NCI-H2171 (cell line): ENCODE results near the gene SEMA5A.

Experiments
- DNase-seq: peaks from one replicate; lab custom pipeline; 2025; lab: John Stamatoyannopoulos, UW

Gene SEMA5A

DNA sequence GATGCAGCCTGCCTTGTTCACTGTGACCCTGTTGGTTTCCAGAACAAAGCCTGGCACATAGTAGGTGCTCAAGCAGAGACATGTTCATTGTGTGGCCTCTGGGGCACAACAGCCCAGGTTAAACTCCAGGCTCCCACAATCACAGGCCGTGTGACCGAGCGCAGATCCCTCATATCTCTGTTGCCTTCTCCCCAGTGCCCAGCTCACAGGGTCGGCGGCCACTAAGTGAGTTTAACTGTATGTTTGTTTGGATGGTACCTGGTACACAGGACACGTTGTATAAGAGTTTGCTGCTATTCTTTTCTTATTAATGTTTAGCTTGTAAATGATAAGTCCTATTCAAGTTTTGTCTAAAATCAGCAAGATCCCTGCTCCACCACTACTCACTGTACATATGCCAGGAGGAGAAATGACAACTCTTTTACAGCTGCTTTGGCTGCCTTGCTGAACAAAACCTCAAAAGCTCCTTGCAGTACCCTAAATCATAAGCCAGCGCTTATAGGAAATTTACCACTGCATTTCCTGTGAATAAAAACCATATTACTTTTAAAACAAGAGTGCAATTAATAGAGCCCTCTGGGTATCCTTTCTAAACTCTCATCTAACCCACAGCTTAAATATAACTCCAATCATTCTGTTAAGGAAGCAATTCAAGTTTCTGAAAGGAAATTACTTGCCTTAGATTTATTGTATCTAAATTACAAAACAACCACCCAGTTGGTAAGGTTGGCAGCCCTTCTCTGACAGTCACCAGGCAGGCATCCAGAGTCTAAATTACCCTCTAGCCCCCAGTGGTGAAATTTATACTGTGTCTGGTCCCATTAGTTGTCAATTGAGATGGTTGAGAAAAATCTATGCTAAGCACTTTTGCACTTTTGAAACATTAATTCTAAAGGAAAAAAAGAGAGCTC lies 379.4 kb downstream of the SEMA5A start:
- no peak for DNase-seq

DNA sequence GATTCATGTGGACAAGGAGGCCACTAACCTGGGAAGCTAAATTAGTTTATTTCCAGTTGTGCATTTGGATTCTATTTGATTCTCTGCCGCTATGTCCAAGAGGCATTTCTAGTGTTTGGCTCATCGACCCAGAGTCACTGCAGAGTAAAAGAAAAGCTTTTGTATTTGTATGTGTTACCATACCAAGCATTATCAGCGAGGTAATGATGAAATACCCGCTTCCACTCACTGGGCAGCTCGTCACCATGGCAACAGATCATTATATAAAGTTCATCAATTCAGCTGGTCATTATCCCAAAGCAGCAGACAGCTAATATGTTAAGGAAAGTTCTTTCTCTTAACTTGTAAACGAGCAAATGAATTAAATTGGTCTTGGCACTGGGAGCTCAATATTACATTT lies 380.3 kb downstream of the SEMA5A start:
- no peak for DNase-seq

DNA sequence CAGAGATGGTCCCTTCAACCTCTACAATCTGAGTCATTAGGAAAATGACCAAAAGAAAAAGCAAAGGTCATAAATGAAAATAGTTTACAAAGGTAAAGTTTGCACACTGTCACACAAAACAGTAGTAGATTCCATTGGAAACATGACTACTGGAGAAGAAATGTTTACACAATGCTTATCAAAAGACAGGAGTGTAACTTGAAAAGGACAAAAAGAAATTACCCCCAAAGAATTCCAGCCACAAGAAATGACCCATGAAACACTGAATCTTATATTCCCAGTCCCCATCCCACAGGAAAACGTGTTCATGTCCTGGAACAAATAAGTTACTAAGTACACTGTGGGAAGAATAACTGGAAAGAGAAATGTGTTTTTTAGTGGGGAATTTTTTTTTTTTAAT lies 385.1 kb downstream of the SEMA5A start:
- no peak for DNase-seq

DNA sequence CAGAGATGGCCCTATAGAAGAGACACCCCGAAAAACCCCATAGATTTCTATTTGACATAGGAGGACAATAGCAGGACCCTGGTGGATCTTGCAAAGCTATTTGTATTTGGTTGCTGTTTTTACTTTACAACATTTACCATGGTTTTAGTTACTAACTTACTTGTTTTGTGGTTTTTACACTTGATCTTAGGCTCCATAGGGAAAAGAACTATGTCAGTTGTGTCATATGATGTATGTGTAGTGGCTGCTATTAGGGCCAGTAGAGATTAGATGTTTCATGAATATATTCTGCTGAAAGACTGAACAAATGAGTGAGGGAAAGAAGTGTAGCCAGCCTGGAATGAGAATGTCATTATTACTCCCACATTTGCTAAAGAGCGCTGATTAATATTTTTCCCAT lies 388.1 kb downstream of the SEMA5A start:
- DNase-seq, result no peak

DNA sequence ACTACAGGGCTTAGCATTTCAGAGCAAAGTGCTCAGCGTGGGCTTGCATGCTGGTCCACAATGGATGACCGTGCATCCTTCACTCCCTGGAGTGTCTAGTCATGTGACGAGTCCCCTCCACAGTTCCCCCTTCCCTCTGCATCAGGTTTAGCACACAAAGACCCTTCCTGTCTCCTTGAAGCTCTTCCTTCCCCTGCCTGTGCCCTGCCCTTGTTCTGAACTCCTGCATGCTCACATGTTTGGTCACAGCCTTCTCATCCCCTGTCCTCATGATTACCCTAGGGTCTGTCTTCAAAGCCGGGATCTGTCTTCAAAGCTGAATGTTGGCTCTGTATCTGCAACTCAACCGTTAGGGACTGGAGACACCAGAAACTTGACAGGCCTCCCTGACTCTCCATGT lies 388.9 kb downstream of the SEMA5A start:
- no peak for DNase-seq

DNA sequence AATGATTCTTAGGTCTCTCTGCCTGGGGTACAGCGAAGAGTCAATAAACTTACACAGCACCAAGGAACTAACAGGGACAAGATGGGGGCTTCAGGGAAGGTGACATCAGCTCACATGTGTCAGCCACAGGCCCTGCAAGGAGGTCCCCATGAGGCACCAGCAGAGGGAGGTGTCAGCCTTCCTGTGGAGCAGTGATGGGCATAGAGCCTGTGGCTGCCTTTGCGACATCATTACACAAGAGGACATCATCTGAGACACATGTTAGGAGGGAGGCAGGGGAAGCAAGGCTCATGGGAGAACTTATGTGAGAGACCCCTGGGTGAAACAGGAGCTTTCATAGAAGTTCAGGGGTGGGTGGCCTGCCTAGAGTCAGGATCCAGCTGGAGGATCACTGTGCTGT lies 389.6 kb downstream of the SEMA5A start:
- no peak for DNase-seq

DNA sequence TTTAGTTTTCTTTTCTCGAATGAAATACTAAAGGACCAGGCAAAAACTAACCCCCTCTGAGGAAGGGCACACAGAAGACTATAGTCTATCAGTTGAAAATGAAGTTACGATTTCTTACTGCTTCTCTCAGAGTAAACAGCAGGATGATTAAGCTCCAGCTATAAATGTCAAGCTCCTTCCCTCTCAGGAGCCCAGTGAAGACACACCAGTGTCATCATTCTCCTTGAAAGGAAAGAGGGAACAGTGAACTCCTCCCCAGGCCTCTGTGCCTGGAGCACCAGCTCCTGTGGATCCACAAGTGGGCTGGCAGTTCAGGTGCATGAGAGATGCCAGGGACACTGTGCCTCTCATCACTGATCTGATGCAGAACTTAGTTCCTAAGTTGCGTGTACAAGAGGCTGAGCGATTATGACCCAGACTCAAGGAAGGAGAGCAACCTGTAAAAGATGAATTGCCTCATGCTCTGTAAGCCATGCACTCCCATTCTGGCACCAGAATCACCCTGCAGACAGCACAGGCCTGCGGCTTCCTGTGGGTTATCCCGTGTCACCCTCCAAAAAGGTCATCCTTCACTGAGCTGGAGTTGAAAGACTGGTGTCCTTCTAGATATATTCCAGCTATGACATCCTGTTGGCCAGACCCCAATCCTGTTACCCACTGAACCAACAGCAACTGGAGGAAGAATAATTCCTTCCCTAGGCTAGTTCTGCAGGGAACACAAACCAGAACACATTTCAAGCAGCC lies 394.0 kb downstream of the SEMA5A start:
- no peak for DNase-seq

DNA sequence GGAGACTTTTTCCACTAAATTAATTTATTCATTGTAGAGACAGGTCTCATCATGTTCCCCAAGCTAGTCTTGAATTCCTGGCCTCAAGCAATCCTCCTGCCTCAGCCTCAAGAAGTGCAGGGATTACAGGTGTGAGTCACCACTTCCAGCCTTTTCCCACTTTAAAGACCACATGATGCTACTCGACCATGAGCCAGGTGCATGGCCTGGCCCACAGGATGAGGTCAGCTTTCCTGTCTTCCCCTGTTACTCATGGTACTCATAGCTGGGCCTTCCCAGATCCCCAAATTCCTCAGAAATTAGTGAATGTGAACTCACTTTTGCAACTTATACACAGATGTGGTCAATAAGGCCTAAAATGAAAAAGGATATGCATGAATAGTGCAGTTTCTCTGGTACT lies 395.9 kb downstream of the SEMA5A start:
- no peak for DNase-seq

DNA sequence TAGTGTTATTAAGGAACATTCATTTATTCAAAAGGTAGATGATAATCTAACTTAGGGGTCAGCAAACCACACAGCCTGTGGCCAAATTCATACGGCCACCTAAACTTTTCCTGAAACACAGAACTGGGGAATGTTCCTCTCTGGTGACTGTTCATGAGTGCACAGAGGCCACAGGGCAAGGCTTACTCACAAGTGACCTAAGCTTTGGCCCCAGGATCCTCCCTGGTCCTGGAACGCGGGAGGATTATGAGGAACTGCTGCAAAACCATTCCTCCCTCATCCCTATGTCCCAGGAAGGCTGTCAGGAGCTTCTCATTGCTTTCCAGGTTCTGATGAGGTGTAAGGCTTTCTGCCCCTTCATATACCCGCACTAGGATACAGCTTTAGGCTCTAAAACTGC lies 397.6 kb downstream of the SEMA5A start:
- no peak for DNase-seq

DNA sequence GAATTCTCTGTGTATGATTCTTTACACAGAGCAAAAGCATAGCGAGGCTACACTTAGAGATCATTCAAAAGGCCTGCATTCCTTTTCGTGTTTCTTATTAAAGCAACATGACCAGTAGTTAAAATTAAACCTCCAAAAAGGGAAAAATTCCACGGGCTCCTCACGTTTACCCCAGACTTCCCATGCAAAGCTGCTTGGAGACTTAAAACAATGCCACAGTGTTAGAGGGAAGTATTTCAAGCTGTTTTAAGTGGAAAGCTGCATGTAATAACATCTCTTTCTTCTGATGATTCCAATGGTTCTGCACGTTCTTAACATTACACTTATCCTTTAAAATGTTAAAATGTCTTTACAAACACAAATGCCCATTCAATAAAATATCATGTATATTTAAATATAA lies 405.2 kb downstream of the SEMA5A start:
- no peak for DNase-seq

DNA sequence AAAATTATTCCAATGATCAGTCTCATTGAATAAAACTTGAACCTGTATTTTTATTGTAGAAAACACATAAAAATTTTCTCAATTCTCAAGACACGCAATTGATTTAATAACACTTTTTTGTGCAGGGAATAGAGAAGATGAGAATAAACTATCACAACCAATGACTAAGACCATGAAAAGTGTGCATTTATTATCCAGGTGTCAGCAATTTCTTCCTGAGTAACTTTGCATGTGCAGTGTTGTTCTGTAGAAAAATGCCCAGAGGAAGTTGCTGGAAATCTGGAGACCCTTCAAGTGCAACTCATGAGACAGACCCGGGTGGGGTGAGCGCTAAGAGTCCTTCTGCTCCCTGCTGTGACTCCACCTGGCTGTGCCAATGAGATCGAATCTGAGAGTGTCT lies 405.7 kb downstream of the SEMA5A start:
- DNase-seq, result no peak

DNA sequence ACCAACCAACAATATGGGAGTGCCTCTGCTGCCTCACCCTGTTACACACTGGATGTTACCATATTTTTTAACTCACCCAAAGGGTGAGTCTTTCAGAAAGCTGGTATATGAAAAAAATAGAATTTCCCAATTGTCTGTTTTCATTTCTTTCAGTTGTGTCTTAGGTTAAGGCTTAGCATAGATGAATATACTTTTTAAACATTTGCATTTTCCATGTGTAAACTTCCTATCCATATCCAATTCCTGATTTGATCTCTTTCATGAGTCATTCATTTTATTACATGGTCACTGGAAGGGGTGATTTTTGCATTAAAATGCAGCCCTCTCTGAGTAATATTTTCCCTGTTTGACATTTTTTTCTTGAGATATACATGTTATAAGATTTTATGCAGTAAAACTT lies 406.5 kb downstream of the SEMA5A start:
- no peak for DNase-seq

DNA sequence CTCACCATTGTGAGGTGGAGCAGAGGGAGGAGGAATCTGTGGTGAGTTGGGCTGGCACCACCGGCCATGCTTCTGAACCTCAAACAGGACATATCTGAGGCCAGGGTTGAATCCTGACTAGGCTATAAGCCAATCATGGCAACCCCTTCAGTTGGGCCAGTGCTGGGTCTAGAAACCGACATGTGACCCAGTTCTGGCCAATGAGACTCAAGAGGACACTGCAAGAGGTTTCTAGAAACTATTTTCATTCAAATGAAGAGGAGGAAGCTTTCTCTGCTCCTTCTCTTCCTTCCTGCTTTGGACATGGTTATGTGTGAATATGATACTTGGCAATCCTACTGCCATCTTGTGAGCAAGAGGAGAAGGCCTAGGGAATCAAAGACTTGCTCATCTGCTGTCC lies 417.7 kb downstream of the SEMA5A start:
- DNase-seq, result no peak

DNA sequence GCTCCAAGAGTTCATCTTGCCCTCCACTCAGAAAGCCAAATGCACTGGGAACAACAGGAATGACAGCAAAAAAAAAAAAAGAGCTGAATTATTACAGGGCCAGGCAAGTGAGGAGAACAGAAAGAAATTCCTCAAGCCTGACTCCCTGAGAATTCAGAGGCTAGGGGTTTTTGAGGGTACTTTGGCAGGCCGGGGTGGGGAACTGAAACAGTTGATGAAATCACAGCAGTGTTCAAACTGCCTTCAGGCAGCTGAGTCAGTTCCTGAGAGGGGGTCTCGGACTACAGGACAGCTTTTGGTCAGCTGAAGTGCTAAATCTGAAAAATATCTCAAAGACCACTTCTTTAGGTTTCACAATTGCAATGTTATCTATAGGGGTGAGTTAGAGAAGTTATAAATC lies 419.4 kb downstream of the SEMA5A start:
- DNase-seq, result no peak

DNA sequence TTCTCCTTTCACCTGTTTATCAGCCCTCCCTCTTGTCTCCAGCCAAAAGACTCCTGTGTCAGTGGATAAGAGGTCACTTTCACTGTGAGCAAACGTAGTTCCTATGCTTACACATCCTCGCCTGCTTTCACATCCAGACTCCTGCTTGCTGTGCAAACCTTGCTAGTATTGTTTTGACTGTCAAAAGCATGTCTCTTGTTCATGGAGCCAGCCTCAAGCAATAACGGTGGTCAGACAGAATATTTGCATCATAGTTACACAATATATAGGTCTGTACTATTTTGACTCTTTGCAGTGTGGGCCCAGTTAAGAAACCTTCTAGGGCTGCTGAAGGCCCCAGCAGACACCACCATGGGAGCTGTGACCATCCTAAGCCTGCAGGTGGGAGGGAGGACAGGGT lies 420.0 kb downstream of the SEMA5A start:
- DNase-seq, result no peak

DNA sequence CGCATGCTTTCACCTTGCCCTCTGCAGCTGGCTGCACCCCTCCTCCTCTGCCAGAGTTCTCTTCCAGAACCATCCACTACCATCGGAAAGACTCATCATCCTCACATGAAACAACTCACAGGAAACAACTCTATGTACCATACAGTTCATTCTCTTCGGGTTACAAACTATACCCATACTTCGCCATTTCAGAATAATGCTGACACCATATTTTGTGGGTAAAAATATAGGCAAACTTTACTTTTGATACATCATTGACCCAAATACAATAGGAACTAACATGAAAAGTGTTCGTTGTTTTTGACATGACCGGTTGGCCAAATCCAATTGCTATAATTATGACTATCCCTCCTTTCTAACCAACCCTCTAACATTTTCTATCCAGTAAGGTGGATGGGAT lies 421.0 kb downstream of the SEMA5A start:
- DNase-seq, result no peak

DNA sequence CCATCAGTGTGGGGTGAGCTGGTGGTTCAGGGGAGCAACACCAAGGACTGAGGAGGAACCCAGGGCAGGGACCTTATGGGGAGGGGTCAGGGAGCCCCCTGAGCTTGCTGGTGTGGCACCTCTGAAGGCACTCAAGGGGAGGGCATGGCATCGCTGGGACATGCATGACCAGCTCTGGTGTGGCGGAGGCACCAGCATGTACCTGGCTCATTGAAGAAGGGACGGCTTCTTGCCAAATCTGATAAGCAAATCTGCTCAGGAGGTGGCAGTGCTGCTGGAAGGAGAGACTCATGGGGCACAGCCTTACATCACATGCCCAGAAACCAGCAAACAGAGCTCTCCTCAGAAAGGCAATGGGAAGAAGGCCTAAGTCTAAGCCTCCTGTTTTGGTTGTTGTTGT lies 421.8 kb downstream of the SEMA5A start:
- no peak for DNase-seq

DNA sequence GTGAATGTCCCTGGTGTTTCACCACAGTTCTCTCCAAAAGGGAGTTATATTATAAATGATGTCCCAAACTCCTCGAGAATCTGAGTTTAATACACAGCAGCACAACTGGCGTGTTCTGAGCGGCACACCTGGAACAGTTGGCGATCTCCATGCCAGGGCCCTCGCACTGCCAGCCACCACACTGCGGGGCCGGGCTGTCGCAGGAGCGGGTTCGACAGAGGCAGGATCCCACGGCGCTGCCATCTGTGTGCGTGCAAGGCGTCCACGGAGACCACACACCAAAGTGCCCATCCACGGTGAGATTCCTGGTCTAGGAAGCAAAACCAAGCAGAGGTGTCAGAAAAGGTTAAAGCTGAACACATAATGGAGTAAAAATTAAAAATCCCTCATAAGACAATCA lies 423.3 kb downstream of the SEMA5A start:
- DNase-seq, result no peak

DNA sequence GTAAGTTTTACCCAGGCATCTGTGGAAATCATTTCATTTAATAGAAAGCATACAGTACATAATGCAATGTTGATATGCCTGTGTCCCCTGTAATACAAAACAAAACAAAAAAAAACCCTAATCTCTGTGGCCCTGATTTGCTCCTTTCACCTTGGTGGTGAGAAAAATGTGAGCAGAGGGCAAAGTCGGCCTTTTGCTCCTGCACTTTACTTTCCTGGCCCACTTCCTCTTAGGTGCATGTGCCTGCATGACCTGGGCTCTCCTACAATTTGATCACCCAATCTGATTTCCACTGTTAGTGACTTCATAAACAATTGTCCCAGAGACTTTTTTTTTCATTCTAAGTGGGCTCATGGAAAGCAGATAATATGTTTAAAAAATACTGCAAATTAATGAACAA lies 424.3 kb downstream of the SEMA5A start:
- no peak for DNase-seq

DNA sequence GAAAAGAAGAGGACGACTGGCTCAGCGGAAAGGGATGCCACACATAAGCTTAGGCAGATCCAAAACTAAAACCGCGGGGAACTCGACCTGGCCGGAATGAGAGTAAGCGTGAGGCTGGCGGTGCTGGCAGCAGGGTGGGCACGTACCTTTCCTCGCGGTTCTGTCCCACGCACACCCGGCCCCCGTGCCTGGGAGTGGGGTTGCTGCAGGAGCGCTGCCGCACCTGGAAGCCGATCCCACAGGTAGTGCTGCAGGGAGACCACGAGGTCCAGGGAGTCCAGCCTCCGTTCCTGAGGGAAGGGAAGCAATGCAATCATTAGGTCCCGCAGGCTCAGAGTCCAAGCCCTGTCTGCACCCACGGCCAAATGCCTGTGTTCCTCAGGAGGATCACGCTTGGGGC lies 427.0 kb downstream of the SEMA5A start:
- no peak for DNase-seq

DNA sequence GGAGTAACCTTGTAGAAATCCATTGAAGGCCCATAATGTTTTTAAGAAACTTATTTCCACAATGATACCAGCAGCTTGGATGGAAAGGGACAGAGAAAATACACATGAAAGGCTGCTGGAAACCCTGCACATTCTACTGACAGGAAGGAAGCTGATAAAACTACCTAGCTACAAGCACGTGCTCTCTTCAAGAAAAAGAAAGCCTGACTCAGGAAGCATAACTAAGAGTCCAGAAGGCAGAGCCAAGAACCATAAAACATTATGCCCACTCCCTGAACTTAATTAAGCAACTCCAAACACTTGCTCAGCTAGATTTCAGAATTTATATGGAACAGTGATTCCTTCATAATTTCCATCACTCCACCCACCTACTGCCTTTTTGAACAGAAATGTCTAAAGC lies 430.8 kb downstream of the SEMA5A start:
- DNase-seq, result no peak

DNA sequence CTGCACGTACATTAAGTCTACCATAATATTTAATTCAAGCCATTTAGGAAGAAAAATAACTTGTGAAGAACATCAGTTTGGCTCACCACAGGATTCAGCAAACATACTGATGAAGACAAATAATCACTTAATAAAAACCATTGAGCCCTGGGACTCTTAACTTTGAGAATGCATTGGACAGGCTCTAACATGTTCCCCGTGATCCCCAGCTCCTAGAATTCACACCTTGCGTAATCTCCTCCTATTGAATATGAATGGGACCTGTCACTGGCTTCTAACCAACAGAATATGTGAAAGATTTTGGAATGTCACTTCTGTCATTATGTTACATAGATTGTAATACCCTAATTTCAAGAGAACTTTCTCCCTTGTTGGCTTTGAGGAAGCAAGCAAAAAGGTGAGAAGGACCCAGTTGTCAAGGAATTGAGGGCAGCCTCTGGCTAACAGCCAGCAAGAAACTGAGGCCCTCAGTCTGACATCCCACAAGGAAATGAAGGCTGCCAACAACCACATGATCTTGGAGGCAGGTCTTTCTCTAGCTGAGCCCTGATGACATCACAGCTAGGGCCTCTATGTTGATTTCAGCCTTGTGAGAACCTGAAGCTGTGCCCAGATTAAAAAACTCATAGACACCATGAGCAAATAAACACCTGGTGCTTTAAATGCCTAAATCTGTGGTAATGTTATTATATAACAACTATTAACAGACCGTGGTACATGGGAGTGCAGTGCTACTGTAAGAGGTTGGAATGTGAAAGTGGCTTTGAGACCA lies 433.2 kb downstream of the SEMA5A start:
- no peak for DNase-seq

DNA sequence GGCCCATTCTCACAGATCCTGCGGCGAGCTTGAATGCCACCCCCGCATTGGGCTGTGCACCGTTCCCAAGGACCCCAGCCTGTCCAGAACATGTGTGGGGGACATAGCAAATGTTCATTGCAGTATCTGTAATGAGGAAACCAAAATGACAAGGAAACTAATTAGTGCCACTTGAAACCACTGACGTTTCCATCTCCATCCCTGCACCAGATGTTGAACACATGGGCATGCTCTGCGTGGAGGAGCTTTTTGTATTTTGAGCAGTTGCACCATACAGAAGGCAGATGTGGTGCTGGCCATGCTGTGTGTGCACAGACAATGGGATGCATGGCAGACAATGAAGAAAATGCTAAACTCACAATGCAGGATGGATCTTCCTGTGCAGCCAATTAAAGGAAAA lies 437.7 kb downstream of the SEMA5A start:
- no peak for DNase-seq
